Colonic mucosa (tissue), 4 donors: ENCODE results near the gene NKX3-2. TPM values are rescaled to one million over a fixed set of nuclear protein-coding genes. Genes with fewer than 3 reads are reported as not detected.

ENCODE experiments used
- DNase-seq: peaks from one replicate; pipeline ENCODE4 v3.0.0-alpha.2; 2020
- H3K27ac ChIP-seq: fragments of 200-600 bp; one replicate; pipeline ENCODE4 v1.8.0; 2021
- H3K27me3 ChIP-seq: fragments of 200-600 bp; one replicate; pipeline ENCODE4 v1.8.0; 2021
- H3K36me3 ChIP-seq: fragments of 200-600 bp; one replicate; pipeline ENCODE4 v1.8.0; 2021
- H3K4me1 ChIP-seq: fragments of 200-600 bp; one replicate; pipeline ENCODE4 v1.8.0; 2021; ENCODE audit warnings: mild to moderate bottlenecking
- H3K4me3 ChIP-seq: fragments of 200-600 bp; one replicate; pipeline ENCODE4 v1.8.0; 2021
- H3K9ac ChIP-seq, 2 donors: one replicate each; pipeline ENCODE4 v1.7.0; 2013; ENCODE audit warnings: control low read depth in 2 of 2, low read depth in 2 of 2, low read length in 2 of 2
- H3K9me3 ChIP-seq: fragments of 200-600 bp; one replicate; pipeline ENCODE4 v1.8.0; 2021
- CTCF ChIP-seq: fragments of 200-600 bp; IDR thresholded peaks from one replicate; pipeline ENCODE4 v1.8.0; 2022; ENCODE audit warnings: antibody characterized with exemption, mild to moderate bottlenecking
- intact Hi-C: fragments of 100-400 bp; cut with DNase I; formaldehyde crosslinking; loops from one replicate; pipeline ENCODE4 v1.14.1; 2022
- total RNA-seq, 2 donors: library from RNA; stranded (reverse); fragmentation: NEBNext Ultra II Directional in 1 of 2; extraction: Animal tissue kit (Norgen Biotek cat#: 25700) in 1 of 2; gene quantifications; one replicate each; pipeline ENCODE4 v1.2.1, GENCODE V29; 2021
- donor health status: healthy.
- donor health status: DM: no; HTN: no; CAD: no.
- donor health status: DM: no; HTN: no; CAD: no.

Gene NKX3-2
- 1 to 10 TPM in 1 of 2 donors, under 1 TPM in 1; 0.35 to 1.4 TPM for total RNA-seq

- no peak for DNase-seq
- Histone ChIP-seq H3K4me3 (peak within 1 kb of the TSS; percentile 59), H3K9me3 (no peaks in the 10 kb centered on the region), H3K27me3 (peaks cover 90% of the 10 kb centered on the region), H3K27ac (peak within 1 kb of the TSS; percentile 40), H3K36me3 (no peaks in the 10 kb centered on the region), H3K4me1 (peaks cover 10% of the 10 kb centered on the region), H3K9ac (peak within 1 kb of the TSS; percentile 34 to 38)
- TF ChIP-seq CTCF, result no peak
- intact Hi-C loops, result no loop called here
Observed at GRCh38 chr4:13543839-13544605, at the start of gene NKX3-2. Gene NKX3-2 (minus strand): TSS chr4:13544508. CDS start chr4:13544414, 94 bp downstream.

- no peaks in the 10 kb centered on the region for H3K27me3 ChIP-seq
- no peak for DNase-seq
- no peak for TF ChIP-seq CTCF
- H3K9me3 ChIP-seq, result no peaks in the 10 kb centered on the region
- H3K9ac ChIP-seq, result no peak overlapping the region
- intact Hi-C loops, result no loop called here
- no peaks in the 10 kb centered on the region for H3K36me3 ChIP-seq
- H3K4me1 ChIP-seq, result no peaks in the 10 kb centered on the region
- H3K4me3 ChIP-seq, result no peak overlapping the region
- H3K27ac ChIP-seq, result no peak overlapping the region
Observed at GRCh38 chr4:13592220-13592619, 47.9 kb upstream of the NKX3-2 start.

DNA sequence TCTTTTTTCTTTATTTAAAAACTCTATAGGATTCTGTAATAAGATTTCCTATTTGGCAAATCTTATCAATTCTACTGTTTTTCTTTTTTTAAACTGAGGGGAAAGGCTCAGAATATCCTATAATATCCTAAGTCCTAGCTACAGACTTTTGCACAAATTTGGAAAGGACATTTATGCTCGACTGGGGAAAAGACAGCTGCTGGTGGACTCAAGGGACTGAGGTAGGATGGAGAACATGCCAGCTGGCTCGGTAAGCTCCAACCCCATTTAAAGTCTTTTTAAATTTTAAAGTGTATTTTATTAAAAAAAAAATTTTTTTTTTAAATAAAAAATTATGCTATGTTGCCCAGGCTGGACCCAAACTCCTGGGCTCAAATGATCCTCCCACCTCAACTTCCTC lies 46.5 kb upstream of the NKX3-2 start:
- TF ChIP-seq CTCF, result no peak
- no peak for DNase-seq
- Histone ChIP-seq H3K9me3 (no peaks in the 10 kb centered on the region), H3K27me3 (no peaks in the 10 kb centered on the region), H3K9ac (no peak overlapping the region), H3K4me1 (no peaks in the 10 kb centered on the region), H3K27ac (no peak overlapping the region), H3K36me3 (no peaks in the 10 kb centered on the region), H3K4me3 (no peak overlapping the region)
- intact Hi-C loops, result no loop called here

- intact Hi-C loops, result no loop called here
- H3K4me3 ChIP-seq, result no peak overlapping the region
- no peak overlapping the region for H3K9ac ChIP-seq
- no peaks in the 10 kb centered on the region for H3K9me3 ChIP-seq
- H3K36me3 ChIP-seq, result no peaks in the 10 kb centered on the region
- no peaks in the 10 kb centered on the region for H3K4me1 ChIP-seq
- DNase-seq, result no peak
- TF ChIP-seq CTCF, result no peak
- H3K27ac ChIP-seq, result no peak overlapping the region
- no peaks in the 10 kb centered on the region for H3K27me3 ChIP-seq
Observed at GRCh38 chr4:13588954-13589353, 44.6 kb upstream of the NKX3-2 start.

GRCh38 chr4:13584481-13584880 lies 40.2 kb upstream of the NKX3-2 start:
- H3K9me3 ChIP-seq, result no peaks in the 10 kb centered on the region
- intact Hi-C loops, result no loop called here
- H3K27ac ChIP-seq, result no peak overlapping the region
- DNase-seq, result no peak
- H3K4me3 ChIP-seq, result no peak overlapping the region
- H3K9ac ChIP-seq, result no peak overlapping the region
- peaks cover 6% of the 10 kb centered on the region for H3K36me3 ChIP-seq
- no peak for TF ChIP-seq CTCF
- no peaks in the 10 kb centered on the region for H3K4me1 ChIP-seq
- no peaks in the 10 kb centered on the region for H3K27me3 ChIP-seq
